GM12864 (cell line): Measurements from ENCODE around the gene P2RY12.

ENCODE experiments used
- DNase-seq: peaks from one replicate; pipeline ENCODE4 v3.0.0-alpha.2; 2011; ENCODE audit warnings: low read depth
- H3K4me3 ChIP-seq: 2 replicates; pipeline ENCODE4 v1.5.1; 2011; ENCODE audit warnings: mild to moderate bottlenecking, low read depth, low read length, control low read depth
- TF ChIP-seq, protein P1 (sequence below): IDR thresholded peaks from 2 replicates; pipeline ENCODE4 v1.5.1; 2011; ENCODE audit warnings: low read depth, mild to moderate bottlenecking, moderate library complexity, low read length, control low read depth, inconsistent platforms; ENCODE audit errors: missing control alignments

The P2RY12 gene

GRCh38 chr3:151407928-151408327 is 23.4 kb upstream of the P2RY12 start:
- no peak overlapping the region for H3K4me3 ChIP-seq
- no peak for DNase-seq
- TF ChIP-seq, protein P1, sequence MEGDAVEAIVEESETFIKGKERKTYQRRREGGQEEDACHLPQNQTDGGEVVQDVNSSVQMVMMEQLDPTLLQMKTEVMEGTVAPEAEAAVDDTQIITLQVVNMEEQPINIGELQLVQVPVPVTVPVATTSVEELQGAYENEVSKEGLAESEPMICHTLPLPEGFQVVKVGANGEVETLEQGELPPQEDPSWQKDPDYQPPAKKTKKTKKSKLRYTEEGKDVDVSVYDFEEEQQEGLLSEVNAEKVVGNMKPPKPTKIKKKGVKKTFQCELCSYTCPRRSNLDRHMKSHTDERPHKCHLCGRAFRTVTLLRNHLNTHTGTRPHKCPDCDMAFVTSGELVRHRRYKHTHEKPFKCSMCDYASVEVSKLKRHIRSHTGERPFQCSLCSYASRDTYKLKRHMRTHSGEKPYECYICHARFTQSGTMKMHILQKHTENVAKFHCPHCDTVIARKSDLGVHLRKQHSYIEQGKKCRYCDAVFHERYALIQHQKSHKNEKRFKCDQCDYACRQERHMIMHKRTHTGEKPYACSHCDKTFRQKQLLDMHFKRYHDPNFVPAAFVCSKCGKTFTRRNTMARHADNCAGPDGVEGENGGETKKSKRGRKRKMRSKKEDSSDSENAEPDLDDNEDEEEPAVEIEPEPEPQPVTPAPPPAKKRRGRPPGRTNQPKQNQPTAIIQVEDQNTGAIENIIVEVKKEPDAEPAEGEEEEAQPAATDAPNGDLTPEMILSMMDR: no peak

DNA sequence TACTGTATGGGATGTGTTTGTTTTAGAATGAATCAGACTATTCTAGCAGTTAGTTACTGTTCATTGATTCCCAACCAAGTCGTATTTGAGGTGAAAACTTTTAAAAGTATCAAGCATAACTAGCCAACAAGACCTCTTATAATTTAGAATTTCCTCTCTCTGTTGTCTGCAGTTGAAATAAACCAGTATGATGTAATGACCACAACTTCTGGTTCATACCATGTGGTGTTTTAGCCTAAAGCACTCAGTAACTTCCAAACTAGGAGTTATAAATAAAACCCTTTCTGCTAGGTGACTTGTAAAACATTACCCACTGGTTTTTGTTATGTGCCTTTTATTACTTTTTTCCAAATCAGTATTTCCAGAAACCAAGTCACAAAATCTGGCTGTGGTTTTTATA is 19.8 kb upstream of the P2RY12 start:
- DNase-seq: no peak
- H3K4me3 ChIP-seq: no peak overlapping the region
- TF ChIP-seq, protein P1: no peak

GRCh38 chr3:151403246-151403645 is 18.7 kb upstream of the P2RY12 start:
- H3K4me3 ChIP-seq: no peak overlapping the region
- no peak for DNase-seq
- TF ChIP-seq, protein P1: no peak

DNA sequence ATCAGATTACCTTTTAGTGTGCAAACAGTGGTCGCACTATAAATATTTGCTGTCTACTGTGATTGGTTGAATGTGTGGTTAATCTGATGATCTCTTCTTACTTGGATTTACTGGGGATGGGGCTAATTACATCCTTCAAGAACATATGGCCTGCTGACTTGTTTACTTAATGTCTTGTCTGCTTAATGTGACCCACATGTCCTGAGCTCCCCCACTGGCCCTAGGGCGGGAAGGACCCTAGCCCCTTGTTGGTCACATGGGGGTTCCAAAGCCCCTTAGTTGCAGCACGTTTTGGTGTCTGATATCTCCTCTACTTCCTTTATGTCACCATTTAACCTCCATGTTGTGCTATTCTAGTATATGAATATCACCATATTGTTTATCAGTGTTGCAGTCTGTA is 17.8 kb upstream of the P2RY12 start:
- TF ChIP-seq, protein P1: no peak
- no peak overlapping the region for H3K4me3 ChIP-seq
- no peak for DNase-seq

DNA sequence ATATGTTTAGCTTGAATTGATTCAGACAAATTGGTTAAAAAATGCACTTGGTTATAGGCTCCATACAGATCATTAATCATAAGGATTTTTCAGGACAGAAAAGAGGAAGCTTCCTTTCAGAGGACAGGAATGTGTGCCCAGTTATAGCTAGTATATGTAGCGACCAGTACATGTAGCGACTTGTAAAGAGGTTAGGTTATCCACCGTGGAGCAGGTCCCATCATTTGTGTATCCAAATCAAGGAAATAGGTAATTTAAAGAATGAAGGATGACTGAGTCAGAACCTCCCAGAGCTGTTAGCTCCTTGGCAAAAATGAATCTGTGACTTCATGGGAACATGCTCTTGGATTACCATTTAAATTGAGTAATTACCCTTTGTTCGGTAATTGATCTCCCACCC is 15.8 kb upstream of the P2RY12 start:
- no peak overlapping the region for H3K4me3 ChIP-seq
- no peak for DNase-seq
- TF ChIP-seq, protein P1: no peak

GRCh38 chr3:151398895-151399294 is 14.3 kb upstream of the P2RY12 start:
- H3K4me3 ChIP-seq: no peak overlapping the region
- TF ChIP-seq, protein P1: no peak
- no peak for DNase-seq

GRCh38 chr3:151395806-151396205 is 11.3 kb upstream of the P2RY12 start:
- TF ChIP-seq, protein P1: no peak
- no peak for DNase-seq
- no peak overlapping the region for H3K4me3 ChIP-seq
